Right renal cortex interstitium (tissue), 3 donors: ENCODE measurements around the gene TYW3. TPM values are rescaled to one million over a fixed set of nuclear protein-coding genes. Genes with fewer than 3 reads are reported as not detected.
"Not testable (repeated sequence)": the region's sequence is repeated elsewhere in the genome, so short reads cannot be mapped to it uniquely, and the experiment has no call there.

Source experiments
- DNase-seq, 3 donors: peaks; one replicate each; pipeline ENCODE4 v3.0.0-alpha.2; 2013; ENCODE audit warnings: low read depth in 3 of 3, low spot score in 2 of 3
- polyA plus RNA-seq, 3 donors: library from polyadenylated mRNA; unstranded; fragments of 120-200 nt; gene quantifications; one replicate each; pipeline ENCODE4 v1.2.1, GENCODE V29; 2013; ENCODE audit not compliant: insufficient read length in 3 of 3

TYW3 gene
- polyA plus RNA-seq, 3 donors: 32.0 to 36.9 (median 33.0) TPM

GRCh38 chr1:74729741-74730478, 3.0 kb upstream of the TYW3 start:
- DNase-seq: no peak

GRCh38 chr1:74731399-74732052, 1.4 kb upstream of the TYW3 start:
- peak; percentile 21 to 41 (median 38) for DNase-seq

GRCh38 chr1:74732071-74732946, 643 bp upstream of the TYW3 start:
- peak in 1 of 3 donors; percentile 36 for DNase-seq

GRCh38 chr1:74733604-74734484, 892 bp downstream of the TYW3 start:
- DNase-seq: peak; percentile 62 to 73 (median 67)

- DNase-seq: no peak
Observed at GRCh38 chr1:74737333-74737732, 4.4 kb downstream of the TYW3 start.

- not testable (repeated sequence) for DNase-seq
Observed at GRCh38 chr1:74740307-74740980, 7.5 kb downstream of the TYW3 start.

- DNase-seq: not testable (repeated sequence)
Observed at GRCh38 chr1:74745247-74745646, 12.3 kb downstream of the TYW3 start.

GRCh38 chr1:74748960-74749359, 16.0 kb downstream of the TYW3 start:
- DNase-seq: no peak

GRCh38 chr1:74753104-74753503, 20.2 kb downstream of the TYW3 start:
- DNase-seq: no peak

GRCh38 chr1:74755475-74755874, 22.5 kb downstream of the TYW3 start:
- no peak for DNase-seq

GRCh38 chr1:74756650-74757049, 23.7 kb downstream of the TYW3 start:
- DNase-seq: not testable (repeated sequence)

- DNase-seq: no peak
Observed at GRCh38 chr1:74763807-74764206, 30.9 kb downstream of the TYW3 start.

GRCh38 chr1:74766579-74766978, 33.6 kb downstream of the TYW3 start:
- DNase-seq: no peak

GRCh38 chr1:74767490-74767889, 34.5 kb downstream of the TYW3 start:
- DNase-seq: no peak

- DNase-seq: peak in 2 of 3 donors; percentile 18 to 33
Observed at GRCh38 chr1:74771913-74772515, 39.1 kb downstream of the TYW3 start.

GRCh38 chr1:74772945-74773344, 40.0 kb downstream of the TYW3 start:
- no peak for DNase-seq

- no peak for DNase-seq
Observed at GRCh38 chr1:74773582-74773981, 40.6 kb downstream of the TYW3 start.

GRCh38 chr1:74775735-74776134, 42.8 kb downstream of the TYW3 start:
- DNase-seq: no peak

- no peak for DNase-seq
Observed at GRCh38 chr1:74777525-74777924, 44.6 kb downstream of the TYW3 start.
